NCI-H2196 (cell line): ENCODE results near the gene TROAP.
"Not testable (repeated sequence)": the region's sequence is repeated elsewhere in the genome, so short reads cannot be mapped to it uniquely, and the experiment has no call there.

ENCODE experiments used
- DNase-seq: peaks from one replicate; lab custom pipeline; 2025; ENCODE audit not compliant: unreplicated experiment; lab: John Stamatoyannopoulos, UW

The TROAP gene

GRCh38 chr12:49294086-49294803 is 28.8 kb upstream of the TROAP start:
- DNase-seq: no peak

DNA sequence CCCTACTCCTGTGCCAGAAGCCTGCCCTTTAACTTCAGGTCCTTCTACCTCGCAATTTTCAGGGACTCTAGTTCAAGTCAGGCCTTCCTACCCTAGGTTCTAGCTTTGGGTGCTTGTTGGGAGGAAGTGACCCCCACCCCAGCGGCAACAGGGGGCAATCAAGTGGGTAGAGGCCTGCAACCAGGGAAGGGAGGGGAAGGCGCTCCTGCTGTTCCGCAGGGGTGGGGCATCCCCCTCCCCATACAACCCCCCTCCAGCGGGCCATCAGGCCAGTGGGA is 28.3 kb upstream of the TROAP start:
- no peak for DNase-seq

GRCh38 chr12:49295082-49295936 is 27.7 kb upstream of the TROAP start, which contains the start of gene PRPH:
TSS of gene PRPH (plus strand) at chr12:49295147. CDS start at chr12:49295201, 54 bp downstream.
- no peak for DNase-seq

DNA sequence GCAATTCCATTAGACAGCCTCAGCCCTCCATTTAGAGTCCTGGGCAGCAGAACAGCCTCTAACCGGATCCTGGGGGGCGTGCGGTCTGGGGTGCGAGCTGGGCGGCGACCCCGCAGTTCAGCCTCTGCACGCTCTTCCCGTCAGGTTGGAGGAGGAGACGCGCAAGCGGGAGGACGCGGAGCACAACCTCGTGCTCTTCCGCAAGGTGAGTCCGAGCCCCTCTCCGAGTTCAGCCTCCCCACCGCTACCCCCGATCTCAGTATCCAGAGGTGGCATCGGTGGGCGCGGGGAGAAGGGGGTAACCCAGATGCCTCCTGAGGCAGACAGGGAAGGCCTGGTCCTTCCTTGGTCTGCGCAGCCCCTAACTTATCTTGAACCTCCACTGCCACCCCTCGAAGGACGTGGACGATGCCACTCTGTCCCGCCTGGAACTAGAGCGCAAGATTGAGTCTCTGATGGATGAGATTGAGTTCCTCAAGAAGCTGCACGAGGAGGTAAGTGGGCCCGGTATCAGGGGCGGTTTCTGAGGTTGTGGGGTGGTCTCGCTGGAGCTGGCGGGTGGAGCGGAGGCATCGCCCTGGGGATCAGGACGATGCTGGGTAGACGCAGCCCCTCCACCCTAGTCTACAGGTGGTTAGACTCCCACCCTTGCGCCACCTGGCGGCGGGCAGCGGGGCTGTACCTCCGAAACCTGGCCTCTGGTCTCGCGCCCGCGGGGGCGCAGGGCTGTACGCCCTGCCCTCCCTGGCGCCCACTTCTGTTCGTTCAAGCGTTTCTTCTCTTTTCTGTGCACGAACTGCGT is 26.8 kb upstream of the TROAP start:
- peak; percentile 45 for DNase-seq

- DNase-seq: peak; percentile 38
These were observed 26.0 kb upstream of the TROAP start for GRCh38 chr12:49296836-49297694.

- no peak for DNase-seq
These were observed 25.4 kb upstream of the TROAP start for GRCh38 chr12:49297695-49298060.

- no peak for DNase-seq
These were observed 24.9 kb upstream of the TROAP start for GRCh38 chr12:49298160-49298559.

DNA sequence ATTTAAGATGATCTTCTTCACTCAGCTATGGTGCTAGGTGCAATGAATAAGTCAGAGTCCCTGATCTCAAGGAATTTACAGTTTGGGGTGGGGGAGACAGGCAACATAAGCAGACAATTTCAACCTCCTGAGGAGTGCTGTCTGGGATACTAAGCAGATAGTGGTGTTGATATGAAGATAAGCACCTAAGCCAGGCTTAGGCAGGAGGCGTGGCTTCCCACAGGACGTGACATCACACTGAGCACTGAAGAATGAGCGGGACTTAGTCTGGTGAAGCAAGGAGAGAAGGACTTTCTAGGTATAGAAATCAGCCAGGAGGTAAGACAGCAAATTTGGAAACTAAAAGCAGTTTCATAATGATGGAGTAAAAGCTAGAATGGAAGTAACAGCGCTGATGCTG is 21.3 kb upstream of the TROAP start:
- no peak for DNase-seq

- DNase-seq: no peak
These were observed 18.9 kb upstream of the TROAP start for GRCh38 chr12:49304161-49304560.

DNA sequence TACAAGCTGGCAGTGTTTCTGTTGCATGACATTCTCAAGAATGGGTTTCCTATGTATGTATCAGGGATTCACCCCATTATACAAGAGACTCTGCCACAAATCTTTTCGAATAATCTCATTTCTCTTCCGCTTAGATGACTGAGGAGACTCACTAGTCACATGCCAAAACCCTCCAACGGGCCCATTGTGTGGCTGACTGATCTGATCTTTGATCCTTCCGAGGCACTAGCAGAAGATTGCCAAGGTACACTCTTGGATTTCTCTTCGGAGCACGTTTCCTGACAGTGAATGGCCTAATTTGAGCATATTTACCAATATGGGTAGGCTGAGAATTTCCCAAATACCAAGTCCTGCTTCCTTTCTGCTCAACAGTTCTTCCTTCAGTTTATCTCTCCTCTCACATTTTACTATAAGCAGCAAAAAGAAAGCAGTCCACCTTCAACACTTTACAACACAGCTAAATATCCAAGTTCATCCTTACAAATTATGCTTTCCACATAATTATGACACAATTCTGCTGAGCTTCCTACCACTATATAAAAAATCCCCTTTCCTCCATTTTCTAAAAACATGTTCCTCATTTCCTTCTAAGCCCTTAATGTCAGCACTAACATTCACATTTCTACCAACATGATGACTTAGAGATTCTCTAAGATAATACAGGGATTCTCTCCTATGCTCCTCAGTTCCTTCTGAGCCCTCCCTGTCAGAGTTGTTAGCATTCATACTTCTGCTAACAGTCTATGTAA is 17.1 kb upstream of the TROAP start:
- no peak for DNase-seq

GRCh38 chr12:49309386-49309785 is 13.7 kb upstream of the TROAP start:
- DNase-seq: no peak

DNA sequence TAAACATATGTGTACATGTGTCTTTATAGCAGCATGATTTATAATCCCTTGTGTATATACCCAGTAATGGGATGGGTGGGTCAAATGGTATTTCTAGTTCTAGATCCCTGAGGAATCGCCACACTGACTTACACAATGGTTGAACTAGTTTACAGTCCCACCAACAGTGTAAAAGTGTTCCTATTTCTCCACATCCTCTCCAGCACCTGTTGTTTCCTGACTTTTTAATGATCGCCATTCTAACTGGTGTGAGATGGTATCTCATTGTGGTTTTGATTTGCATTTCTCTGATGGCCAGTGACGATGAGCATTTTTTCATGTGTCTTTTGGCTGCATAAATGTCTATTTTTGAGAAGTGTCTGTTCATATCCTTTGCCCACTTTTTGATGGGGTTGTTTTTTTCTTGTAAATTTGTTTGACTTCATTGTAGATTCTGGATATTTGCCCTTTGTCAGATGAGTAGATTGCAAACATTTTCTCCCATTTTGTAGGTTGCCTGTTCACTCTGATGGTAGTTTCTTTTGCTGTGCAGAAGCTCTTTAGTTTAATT is 12.5 kb upstream of the TROAP start:
- DNase-seq: not testable (repeated sequence)

DNA sequence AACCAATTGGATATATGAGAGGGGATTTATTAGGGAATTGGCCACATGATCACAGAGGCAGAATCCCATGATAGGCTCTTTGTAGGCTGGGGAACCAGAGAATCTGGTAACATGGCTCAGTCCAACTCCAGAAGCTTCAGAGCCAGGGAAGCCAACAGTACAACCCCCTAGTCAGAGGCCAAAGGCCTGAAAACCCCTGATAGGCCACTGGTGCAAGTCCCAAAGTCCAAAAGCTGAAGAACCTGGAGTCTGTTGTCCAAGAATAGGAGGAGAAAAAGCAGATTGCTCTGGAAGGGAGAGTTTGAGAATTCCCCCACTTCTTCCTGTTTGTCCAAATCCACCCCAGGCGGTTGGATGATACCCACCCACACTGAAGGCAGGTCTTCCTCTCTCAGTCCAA is 8.2 kb upstream of the TROAP start:
- no peak for DNase-seq

GRCh38 chr12:49317118-49317517 is 5.9 kb upstream of the TROAP start:
- not testable (repeated sequence) for DNase-seq

- DNase-seq: not testable (repeated sequence)
These were observed 2.5 kb upstream of the TROAP start for GRCh38 chr12:49320411-49321103.

DNA sequence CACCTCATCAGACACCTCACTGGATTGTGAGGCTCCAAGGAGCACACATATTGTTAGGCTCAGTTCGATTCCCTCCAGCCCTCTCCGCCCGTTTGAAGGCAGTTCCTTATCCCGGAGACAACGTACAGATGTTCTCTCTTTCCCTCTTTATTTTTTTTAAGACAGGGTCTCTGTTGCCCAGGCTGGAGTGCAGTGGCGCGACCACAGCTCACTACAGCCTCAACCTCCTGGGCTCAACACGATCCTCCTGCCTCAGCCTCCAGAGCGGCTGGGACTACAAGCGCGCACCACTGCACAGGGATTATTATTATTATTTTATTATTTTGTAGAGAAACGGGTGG is 718 bp upstream of the TROAP start:
- no peak for DNase-seq

- no peak for DNase-seq
These were observed 556 bp downstream of the TROAP start for GRCh38 chr12:49323524-49324097.

- DNase-seq: no peak
These were observed 2.6 kb downstream of the TROAP start for GRCh38 chr12:49325606-49326005.

DNA sequence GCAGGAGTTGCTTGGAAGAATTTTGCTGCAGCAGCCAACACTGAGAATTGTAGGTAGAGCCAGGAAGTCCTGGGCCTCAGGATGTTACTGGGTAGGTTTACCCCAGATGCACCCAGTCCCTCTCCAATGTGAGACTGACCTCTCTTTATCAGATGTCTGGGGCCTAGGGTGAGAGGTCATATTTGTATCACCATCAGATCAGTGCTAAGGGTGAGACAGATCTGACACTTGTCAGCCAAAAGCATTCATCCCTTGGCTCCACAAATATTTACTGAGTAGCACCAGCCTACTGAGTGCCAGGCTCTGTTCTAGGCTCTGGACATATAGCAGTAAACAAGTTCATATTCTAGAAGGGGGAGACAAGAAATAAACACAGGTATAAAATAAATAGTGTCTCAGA is 4.3 kb downstream of the TROAP start:
- DNase-seq: no peak
